ENCODE measurements around the gene SUMO1. TPM values are rescaled to one million over a fixed set of nuclear protein-coding genes. Genes with fewer than 3 reads are reported as not detected.

Gene SUMO1
- total RNA-seq, 2 experiments from 2014 or later = 98.2 to 99.2 TPM

DNA sequence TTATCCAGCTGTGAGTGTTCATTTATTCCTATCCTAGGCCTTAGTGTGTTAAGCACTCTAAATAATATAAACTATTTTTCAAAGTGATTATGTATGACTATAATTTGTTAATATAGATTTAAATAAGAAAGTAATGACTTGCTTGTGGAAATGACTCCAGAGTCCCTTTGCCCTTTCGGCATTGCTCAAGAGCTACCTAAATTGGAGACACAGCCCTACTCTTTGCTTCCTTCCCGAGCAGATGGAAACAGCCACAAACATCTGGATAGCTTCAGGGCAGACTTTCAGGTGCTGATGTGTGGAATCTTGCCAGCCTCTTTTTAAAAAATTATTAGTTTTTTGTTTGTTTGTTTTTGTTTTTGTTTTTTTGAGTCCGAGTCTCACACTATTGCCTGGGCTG, 44.0 kb downstream of the SUMO1 start:
- H3K4me3 Mint-ChIP-seq = no peak overlapping the region
- ChIA-PET CTCF (interaction anchor here (0.6 kb wide), 1 partner anchor 1582 kb away, joined by 3 read pairs; no protein-coding TSS in a partner anchor), POLR2A (no interaction called here)
- peaks cover 2% of the 10 kb centered on the region for H3K4me1 Mint-ChIP-seq (ENCODE audit: low read depth)
- no peak for ATAC-seq
- peaks cover 15% of the 10 kb centered on the region for H3K27me3 Mint-ChIP-seq (ENCODE audit: low read depth)
- no peaks in the 10 kb centered on the region for H3K36me3 Mint-ChIP-seq (ENCODE audit: low read depth)
- no peak overlapping the region for H3K27ac Mint-ChIP-seq
- no peaks in the 10 kb centered on the region for H3K9me3 Mint-ChIP-seq (ENCODE audit: insufficient read depth)
- no peak for DNase-seq

GRCh38 chr2:202193881-202194353, 44.5 kb downstream of the SUMO1 start:
- H3K27me3 Mint-ChIP-seq (ENCODE audit: low read depth) = peaks cover 13% of the 10 kb centered on the region
- CTCF ChIA-PET = interaction anchor here (0.6 to 0.9 kb wide), 2 partner anchors 15 to 1583 kb away, joined by 3 read pairs; no protein-coding TSS in a partner anchor
- ATAC-seq (no peak), DNase-seq (no peak)
- no peak overlapping the region for H3K4me3 Mint-ChIP-seq
- no peak overlapping the region for H3K27ac Mint-ChIP-seq
- H3K9me3 Mint-ChIP-seq (ENCODE audit: insufficient read depth) = no peaks in the 10 kb centered on the region
- POLR2A ChIA-PET = no interaction called here
- peaks cover 2% of the 10 kb centered on the region for H3K4me1 Mint-ChIP-seq (ENCODE audit: low read depth)
- no peaks in the 10 kb centered on the region for H3K36me3 Mint-ChIP-seq (ENCODE audit: low read depth)

DNA sequence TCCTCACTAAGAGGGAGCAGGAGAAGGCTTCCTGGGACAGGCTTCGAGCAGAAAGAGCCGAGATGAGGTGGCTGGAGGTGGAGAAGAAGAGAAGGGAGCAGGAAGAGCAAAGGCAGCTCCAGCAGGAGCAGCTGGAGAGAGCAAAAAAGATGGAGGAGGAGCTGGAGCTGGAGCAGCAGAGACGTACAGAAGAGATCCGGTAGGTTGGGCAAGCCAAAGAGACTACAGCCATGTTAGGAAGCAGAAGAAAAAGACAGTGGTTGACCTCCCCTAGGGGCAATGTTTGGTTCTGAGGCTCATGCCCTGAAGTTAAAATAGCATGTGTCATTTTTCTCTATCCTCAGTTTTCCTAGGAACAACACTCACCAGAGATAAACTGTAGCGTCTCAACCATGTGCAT, 45.1 kb downstream of the SUMO1 start:
- ChIA-PET CTCF (interaction anchor here (0.9 kb wide), 1 partner anchor 15 kb away, joined by 3 read pairs; no protein-coding TSS in a partner anchor), POLR2A (no interaction called here)
- H3K36me3 Mint-ChIP-seq (ENCODE audit: low read depth) = no peaks in the 10 kb centered on the region
- DNase-seq = no peak
- no peak overlapping the region for H3K4me3 Mint-ChIP-seq
- H3K9me3 Mint-ChIP-seq (ENCODE audit: insufficient read depth) = no peaks in the 10 kb centered on the region
- H3K27me3 Mint-ChIP-seq (ENCODE audit: low read depth) = peaks cover 11% of the 10 kb centered on the region
- H3K27ac Mint-ChIP-seq = peak overlapping the region; percentile 8
- H3K4me1 Mint-ChIP-seq (ENCODE audit: low read depth) = peaks cover 2% of the 10 kb centered on the region
- no peak for ATAC-seq

- H3K27me3 Mint-ChIP-seq (ENCODE audit: low read depth) = peaks cover 13% of the 10 kb centered on the region
- CTCF ChIA-PET = interaction anchor here (1.2 kb wide), 1 partner anchor 9 kb away, joined by 3 read pairs; no protein-coding TSS in a partner anchor
Observed at GRCh38 chr2:202187570-202187969, 50.8 kb downstream of the SUMO1 start.

GRCh38 chr2:202186641-202187202, 51.7 kb downstream of the SUMO1 start:
- Mint-ChIP-seq H3K4me3 (no peak overlapping the region), H3K4me1 (ENCODE audit: low read depth) (no peaks in the 10 kb centered on the region), H3K9me3 (ENCODE audit: insufficient read depth) (no peaks in the 10 kb centered on the region), H3K27me3 (ENCODE audit: low read depth) (peaks cover 13% of the 10 kb centered on the region), H3K27ac (no peak overlapping the region), H3K36me3 (ENCODE audit: low read depth) (no peaks in the 10 kb centered on the region)
- POLR2A ChIA-PET = no interaction called here
- CTCF ChIA-PET = interaction anchor here (1.2 kb wide), 1 partner anchor 8 kb away, joined by 3 read pairs; no protein-coding TSS in a partner anchor
- no peak for ATAC-seq
- DNase-seq = no peak

More at GRCh38 chr2:202187570-202187969, 50.8 kb downstream of the SUMO1 start:
- no peak for ATAC-seq
- no peak overlapping the region for H3K27ac Mint-ChIP-seq
- H3K9me3 Mint-ChIP-seq (ENCODE audit: insufficient read depth) = no peaks in the 10 kb centered on the region
- H3K4me1 Mint-ChIP-seq (ENCODE audit: low read depth) = no peaks in the 10 kb centered on the region
- DNase-seq = no peak
- no peak overlapping the region for H3K4me3 Mint-ChIP-seq
- POLR2A ChIA-PET = no interaction called here
- no peaks in the 10 kb centered on the region for H3K36me3 Mint-ChIP-seq (ENCODE audit: low read depth)

DNA sequence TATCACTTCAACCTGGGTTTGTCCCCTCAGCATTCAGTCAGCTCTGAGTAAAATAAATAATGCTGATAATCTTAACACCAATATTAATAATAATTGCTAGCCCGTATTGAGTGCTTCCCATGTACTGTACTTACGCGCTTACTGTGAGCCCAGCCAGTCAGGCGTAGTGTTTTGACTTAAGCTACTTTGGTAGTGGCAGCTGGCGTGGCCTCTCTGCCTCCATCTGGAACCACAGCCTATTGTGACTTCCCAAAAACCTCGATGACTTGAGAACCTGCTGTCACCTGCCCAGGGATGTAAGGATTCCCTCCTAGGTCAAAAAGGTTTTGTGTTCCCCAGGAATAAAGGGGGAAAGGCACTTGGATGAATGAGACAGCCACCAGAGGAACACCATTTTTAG, 53.2 kb downstream of the SUMO1 start:
- Mint-ChIP-seq H3K27ac (no peak overlapping the region), H3K4me3 (no peak overlapping the region), H3K27me3 (ENCODE audit: low read depth) (peaks cover 10% of the 10 kb centered on the region), H3K9me3 (ENCODE audit: insufficient read depth) (no peaks in the 10 kb centered on the region), H3K4me1 (ENCODE audit: low read depth) (no peaks in the 10 kb centered on the region), H3K36me3 (ENCODE audit: low read depth) (no peaks in the 10 kb centered on the region)
- DNase-seq (no peak), ATAC-seq (no peak)
- CTCF ChIA-PET = no interaction called here
- POLR2A ChIA-PET = no interaction called here

DNA sequence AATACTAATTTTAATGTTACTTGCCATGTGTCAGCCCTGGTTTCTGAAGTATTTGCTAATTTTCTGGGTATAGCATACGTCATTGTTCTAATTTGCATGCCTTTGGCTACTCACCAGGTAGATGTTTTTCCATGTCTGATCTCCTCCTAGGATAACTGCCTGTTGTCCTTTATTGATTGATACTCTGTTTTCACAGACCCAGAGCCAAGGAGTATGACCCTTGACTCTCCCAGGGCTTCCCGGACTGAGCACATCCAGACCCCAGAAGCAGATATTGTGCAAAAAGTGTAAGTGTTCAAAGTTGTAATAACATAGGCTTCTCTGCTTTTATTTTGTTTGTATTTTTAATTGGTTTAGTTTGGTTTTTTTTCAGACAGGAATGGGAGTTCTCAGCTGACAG, 53.8 kb downstream of the SUMO1 start:
- ATAC-seq (no peak), DNase-seq (no peak)
- ChIA-PET CTCF (no interaction called here), POLR2A (no interaction called here)
- Mint-ChIP-seq H3K9me3 (ENCODE audit: insufficient read depth) (no peaks in the 10 kb centered on the region), H3K27me3 (ENCODE audit: low read depth) (peaks cover 10% of the 10 kb centered on the region), H3K4me3 (no peak overlapping the region), H3K27ac (no peak overlapping the region), H3K4me1 (ENCODE audit: low read depth) (no peaks in the 10 kb centered on the region), H3K36me3 (ENCODE audit: low read depth) (no peaks in the 10 kb centered on the region)

DNA sequence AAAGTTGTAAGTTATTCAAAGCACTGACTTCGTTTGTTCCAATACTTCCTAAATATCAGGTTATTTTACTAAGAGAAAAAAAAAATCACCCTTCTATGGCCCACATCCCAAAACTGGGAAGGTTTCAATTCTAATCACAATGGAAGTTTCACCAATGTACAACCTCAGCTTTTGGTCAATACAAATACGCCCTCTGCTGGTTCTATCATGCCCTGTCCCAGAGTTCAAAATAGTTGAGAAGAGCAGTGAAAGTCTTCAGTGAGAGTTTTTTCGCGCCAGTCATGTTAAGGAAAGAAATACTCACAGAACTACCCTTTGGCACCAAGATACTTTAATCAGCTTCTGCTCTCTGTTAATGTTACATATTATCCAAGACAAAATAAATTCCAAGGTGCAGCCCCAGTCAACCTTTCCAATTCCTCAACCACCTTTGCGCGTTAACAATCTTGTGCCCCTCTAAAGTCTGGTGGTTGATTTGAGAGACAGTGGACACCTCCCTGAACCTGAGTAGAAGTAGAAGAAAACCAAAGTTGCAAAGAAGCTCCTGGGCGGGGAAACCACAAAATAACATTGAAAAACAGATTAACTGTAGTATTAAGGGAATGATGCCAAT, 59.9 kb downstream of the SUMO1 start:
- Mint-ChIP-seq H3K9me3 (ENCODE audit: insufficient read depth) (no peaks in the 10 kb centered on the region), H3K36me3 (ENCODE audit: low read depth) (no peaks in the 10 kb centered on the region), H3K27me3 (ENCODE audit: low read depth) (peaks cover 3% of the 10 kb centered on the region), H3K4me1 (ENCODE audit: low read depth) (no peaks in the 10 kb centered on the region), H3K4me3 (no peak overlapping the region), H3K27ac (no peak overlapping the region)
- CTCF ChIA-PET = interaction anchor here (0.7 to 2.8 kb wide), 17 partner anchors 9 to 942 kb away, joined by 3 to 49 read pairs (median 3); no protein-coding TSS in a partner anchor
- POLR2A ChIA-PET = no interaction called here
- DNase-seq (peak; percentile 66), ATAC-seq (peak; percentile 81)

DNA sequence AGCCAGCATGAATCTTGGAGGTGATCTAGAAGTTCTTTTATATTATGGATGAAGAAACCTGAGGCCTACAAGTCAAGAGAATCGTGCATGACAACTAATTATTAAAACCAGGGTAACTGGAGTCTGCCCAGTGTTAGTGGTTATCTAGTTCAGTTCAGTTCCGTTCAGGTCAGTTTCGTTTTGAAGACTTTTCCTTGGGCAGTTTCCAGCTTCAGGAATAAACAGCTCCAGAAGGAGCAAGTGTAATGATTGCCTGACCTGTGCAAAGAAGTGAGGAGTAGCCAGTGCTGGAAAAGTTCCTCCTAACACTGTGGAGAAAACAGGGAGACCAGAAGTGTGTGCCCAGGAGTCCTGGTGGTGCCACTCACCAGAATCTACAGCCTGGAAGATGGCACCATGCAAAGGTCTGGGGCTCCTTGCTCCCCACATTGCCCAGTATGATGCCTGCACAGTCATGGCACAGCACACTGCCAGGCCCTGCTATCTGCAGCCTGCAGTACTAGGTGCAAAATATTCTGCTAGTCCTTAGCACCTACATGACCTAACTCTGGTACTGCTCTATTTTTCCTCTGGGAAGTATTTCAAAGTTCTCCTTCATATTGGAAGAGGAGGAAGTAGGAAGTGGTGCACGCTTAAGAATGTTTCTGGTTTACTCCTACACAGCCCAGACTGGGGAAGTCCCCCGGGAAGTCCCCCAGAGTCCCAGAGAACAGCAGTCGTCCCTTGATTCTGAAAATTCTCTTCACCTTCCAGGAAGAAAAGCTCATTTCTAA, 65.8 kb downstream of the SUMO1 start:
- POLR2A ChIA-PET = interaction anchor here (0.7 kb wide), 1 partner anchor 27 kb away, joined by 4 read pairs; no protein-coding TSS in a partner anchor
- peaks cover 13% of the 10 kb centered on the region for H3K4me1 Mint-ChIP-seq (ENCODE audit: low read depth)
- no peak overlapping the region for H3K27ac Mint-ChIP-seq
- H3K36me3 Mint-ChIP-seq (ENCODE audit: low read depth) = no peaks in the 10 kb centered on the region
- CTCF ChIA-PET = interaction anchor here (2.1 kb wide), 1 partner anchor 312 kb away, joined by 12 read pairs; no protein-coding TSS in a partner anchor
- H3K9me3 Mint-ChIP-seq (ENCODE audit: insufficient read depth) = no peaks in the 10 kb centered on the region
- H3K27me3 Mint-ChIP-seq (ENCODE audit: low read depth) = peaks cover 5% of the 10 kb centered on the region
- no peak overlapping the region for H3K4me3 Mint-ChIP-seq
- DNase-seq (no peak), ATAC-seq (no peak)

GRCh38 chr2:202171241-202171825, 67.1 kb downstream of the SUMO1 start:
- Mint-ChIP-seq H3K36me3 (ENCODE audit: low read depth) (no peaks in the 10 kb centered on the region), H3K27ac (no peak overlapping the region), H3K9me3 (ENCODE audit: insufficient read depth) (no peaks in the 10 kb centered on the region), H3K27me3 (ENCODE audit: low read depth) (peaks cover 5% of the 10 kb centered on the region), H3K4me3 (no peak overlapping the region), H3K4me1 (ENCODE audit: low read depth) (peaks cover 13% of the 10 kb centered on the region)
- ChIA-PET POLR2A (no interaction called here), CTCF (interaction anchor here (0.6 kb wide), 1 partner anchor 310 kb away, joined by 3 read pairs; no protein-coding TSS in a partner anchor)
- ATAC-seq (peak; percentile 33), DNase-seq (no peak)

- no peaks in the 10 kb centered on the region for H3K9me3 Mint-ChIP-seq (ENCODE audit: insufficient read depth)
- no peaks in the 10 kb centered on the region for H3K36me3 Mint-ChIP-seq (ENCODE audit: low read depth)
- CTCF ChIA-PET = interaction anchor here (1.1 to 1.5 kb wide), 2 partner anchors 8 to 9 kb away, joined by 3 to 4 read pairs; no protein-coding TSS in a partner anchor
- no peak overlapping the region for H3K4me3 Mint-ChIP-seq
- no peak for ATAC-seq
- POLR2A ChIA-PET = no interaction called here
- no peak for DNase-seq
- peaks cover 5% of the 10 kb centered on the region for H3K27me3 Mint-ChIP-seq (ENCODE audit: low read depth)
- no peak overlapping the region for H3K27ac Mint-ChIP-seq
- peaks cover 13% of the 10 kb centered on the region for H3K4me1 Mint-ChIP-seq (ENCODE audit: low read depth)
Observed at GRCh38 chr2:202169832-202170424, 68.5 kb downstream of the SUMO1 start.

Measured in activated CD8-positive, alpha-beta T cell treated with anti-CD3 and anti-CD28 coated beads, Interleukin-2, amount 10 ng/mL, durations not matched to agents 7 days and 5 days (primary cell).